Osteoblast (primary cell): ENCODE data around the gene AQP2. TPM values are rescaled to one million over a fixed set of nuclear protein-coding genes. Genes with fewer than 3 reads are reported as not detected.
"Not testable (repeated sequence)": the region's sequence is repeated elsewhere in the genome, so short reads cannot be mapped to it uniquely, and the experiment has no call there.

ENCODE experiments used
- DNase-seq: peaks from one replicate; pipeline ENCODE4 v3.0.0; 2011; ENCODE audit warnings: low spot score, mixed read lengths; ENCODE audit not compliant: insufficient read length; ENCODE audit errors: missing footprints
- H2AFZ ChIP-seq: 2 replicates; pipeline ENCODE4 v1.6.0; 2011; ENCODE audit warnings: mild to moderate bottlenecking, low read length
- H3K27ac ChIP-seq: 2 replicates; pipeline ENCODE4 v1.5.1; 2011; ENCODE audit warnings: mild to moderate bottlenecking, low read depth, low read length, moderate library complexity
- H3K27me3 ChIP-seq: 2 replicates; pipeline ENCODE4 v1.6.0; 2012; ENCODE audit warnings: mild to moderate bottlenecking, control low read depth, inconsistent platforms, low read length, moderate library complexity; ENCODE audit not compliant: insufficient read depth
- H3K36me3 ChIP-seq: 2 replicates; pipeline ENCODE4 v1.5.1; 2011; ENCODE audit warnings: mild to moderate bottlenecking, low read length, control low read depth, moderate library complexity; ENCODE audit not compliant: insufficient read depth
- H3K4me1 ChIP-seq: 2 replicates; pipeline ENCODE4 v1.5.1; 2011; ENCODE audit warnings: mild to moderate bottlenecking, low read length, control low read depth, moderate library complexity; ENCODE audit not compliant: insufficient read depth
- H3K4me2 ChIP-seq: 2 replicates; pipeline ENCODE4 v1.6.0; 2011; ENCODE audit warnings: mild to moderate bottlenecking, low read length; ENCODE audit not compliant: insufficient read depth
- H3K4me3 ChIP-seq: fragments of 200-600 bp; sonication (generic); 3 replicates; pipeline ENCODE4 v1.5.1; 2012; ENCODE audit warnings: mild to moderate bottlenecking, low read length, inconsistent platforms; ENCODE audit not compliant: insufficient read depth
- H3K79me2 ChIP-seq: 2 replicates; pipeline ENCODE4 v1.6.0; 2012; ENCODE audit warnings: mild to moderate bottlenecking, low read length, control low read depth, inconsistent platforms; ENCODE audit not compliant: insufficient read depth
- H3K9me3 ChIP-seq: 2 replicates; pipeline ENCODE4 v1.5.1; 2011; ENCODE audit warnings: low read depth, low read length, control low read depth
- H4K20me1 ChIP-seq: 2 replicates; pipeline ENCODE4 v1.6.0; 2012; ENCODE audit warnings: mild to moderate bottlenecking, low read length, control low read depth; ENCODE audit not compliant: insufficient read depth
- CTCF ChIP-seq: IDR thresholded peaks from 2 replicates; pipeline ENCODE4 v1.5.1; 2011; ENCODE audit warnings: mild to moderate bottlenecking, low read depth, low read length, moderate library complexity; ENCODE audit errors: extremely low read depth
- total RNA-seq: library from RNA; depleted of rRNA; stranded (reverse); fragments of >200 nt; gene quantifications from 2 replicates; pipeline ENCODE4 v1.2.3, GENCODE V29; 2012

Gene AQP2
- total RNA-seq, 1 donor, result not detected

- peaks cover 22% of the 10 kb centered on the region for H3K4me1 ChIP-seq
These were observed 37.2 kb downstream of the AQP2 start for GRCh38 chr12:49987625-49988303.

GRCh38 chr12:49989400-49989799, 38.9 kb downstream of the AQP2 start:
- not testable (repeated sequence) for H3K4me3 ChIP-seq, H3K4me1 ChIP-seq, H4K20me1 ChIP-seq, H3K4me2 ChIP-seq, DNase-seq, H3K9me3 ChIP-seq, H3K79me2 ChIP-seq, H2AFZ ChIP-seq, H3K27ac ChIP-seq, H3K27me3 ChIP-seq
- H3K36me3 ChIP-seq, result peaks cover 45% of the 10 kb centered on the region

More at GRCh38 chr12:49987625-49988303, 37.2 kb downstream of the AQP2 start:
- no peak for TF ChIP-seq CTCF
- Histone ChIP-seq H3K4me3 (no peak overlapping the region), H3K27me3 (no peaks in the 10 kb centered on the region), H3K79me2 (no peaks in the 10 kb centered on the region), H3K36me3 (peaks cover 34% of the 10 kb centered on the region), H3K9me3 (no peaks in the 10 kb centered on the region), H2AFZ (no peak overlapping the region), H4K20me1 (no peaks in the 10 kb centered on the region), H3K4me2 (no peak overlapping the region), H3K27ac (no peak overlapping the region)
- no peak for DNase-seq

GRCh38 chr12:49990273-49990672, 39.7 kb downstream of the AQP2 start:
- no peaks in the 10 kb centered on the region for H3K27me3 ChIP-seq
- TF ChIP-seq CTCF, result no peak
- no peaks in the 10 kb centered on the region for H3K9me3 ChIP-seq
- no peak overlapping the region for H3K4me3 ChIP-seq
- H2AFZ ChIP-seq, result no peak overlapping the region
- DNase-seq, result peak; percentile 69
- H3K79me2 ChIP-seq, result no peaks in the 10 kb centered on the region
- H3K36me3 ChIP-seq, result peaks cover 46% of the 10 kb centered on the region
- peaks cover 4% of the 10 kb centered on the region for H3K4me1 ChIP-seq
- no peak overlapping the region for H3K4me2 ChIP-seq
- no peaks in the 10 kb centered on the region for H4K20me1 ChIP-seq
- no peak overlapping the region for H3K27ac ChIP-seq

GRCh38 chr12:49998453-49998852, 47.9 kb downstream of the AQP2 start:
- Histone ChIP-seq H3K79me2 (peaks cover 4% of the 10 kb centered on the region), H3K9me3 (no peaks in the 10 kb centered on the region), H3K27me3 (no peaks in the 10 kb centered on the region), H3K4me1 (no peaks in the 10 kb centered on the region), H3K27ac (no peak overlapping the region), H3K36me3 (peaks cover 54% of the 10 kb centered on the region), H3K4me3 (no peak overlapping the region), H2AFZ (no peak overlapping the region), H4K20me1 (no peaks in the 10 kb centered on the region), H3K4me2 (no peak overlapping the region)
- no peak for TF ChIP-seq CTCF
- DNase-seq, result no peak
